ENCODE data around the gene AQP10.

- TF ChIP-seq EZH2 (IDR thresholded peaks at IDR 0.05; ENCODE audit: borderline replicate concordance, low read depth, low read length, severe bottlenecking): no peak
- TF ChIP-seq CTCF (IDR thresholded peaks at IDR 0.05; ENCODE audit: borderline replicate concordance, extremely low read depth, low read length, poor library complexity, severe bottlenecking): peak; percentile 55
Measured at GRCh38 chr1:154276797-154277196, 44.1 kb upstream of the AQP10 start.

All from DND-41 (cell line).